K562 (cell line): ENCODE measurements around the gene ITGAV. TPM values are rescaled to one million over a fixed set of nuclear protein-coding genes. Genes with fewer than 3 reads are reported as not detected.

Experiments
- ATAC-seq: fragments of 200-7000 bp; cut with Tn5 transposase; 3 replicates; pipeline ENCODE4 v1.9.1; 2020; ENCODE audit warnings: moderate library complexity
- BruUV-seq: library from RNA; stranded (reverse); fragments of 400-500 nt; replicated peaks from 2 replicates; lab custom pipeline; 2021; lab: Mats Ljungman, UMichigan
- CTCF ChIA-PET: fragments of 300-600 bp; formaldehyde crosslinking; extraction: SDS; loops from one replicate; lab custom pipeline; 2021; ENCODE audit warnings: low intra/inter-chr PET ratio; lab: Yijun Ruan, JAX
- POLR2A ChIA-PET: fragments of 300-600, 350-650 bp; sonication (Branson Sonifier 250); formaldehyde crosslinking; extraction: SDS; loops from one replicate; lab custom pipeline; 2021; ENCODE audit warnings: antibody characterized with exemption, inconsistent platforms; lab: Yijun Ruan, JAX
- DNase-seq, 4 experiments: peaks; one replicate each; pipeline versions ENCODE4 v3.0.0 to v3.0.0-alpha.2; 2011 to 2018; ENCODE audit warnings: low spot score in 3 of 4, mixed read lengths in 3 of 4; ENCODE audit errors: extremely low read depth in 1 of 4
- FAIRE-seq: peaks from 2 replicates; lab custom pipeline; 2011; peaks lifted over from hg19 to GRCh38; lab: Jason Lieb, UNC
- H2AFZ ChIP-seq: 2 replicates; pipeline ENCODE4 v1.6.0; 2011; ENCODE audit warnings: low read depth, low read length, control low read depth, inconsistent platforms
- H3K27ac ChIP-seq: fragments of 200-600 bp; 3 replicates; pipeline ENCODE4 v1.8.0; 2011; ENCODE audit warnings: low read depth, mild to moderate bottlenecking, control low read depth, inconsistent platforms, low read length, moderate library complexity, mixed read lengths; ENCODE audit errors: extremely low read depth
- H3K27me3 ChIP-seq, 2 experiments: fragments of 300-600 bp in 1 of 2; 2 replicates in 1 of 2; 3 replicates in 1 of 2; pipeline versions ENCODE4 v1.6.0 to v1.8.0; 2011; ENCODE audit warnings: inconsistent platforms in 2 of 2, low read length in 2 of 2, mild to moderate bottlenecking in 1 of 2, mixed read lengths in 1 of 2, moderate library complexity in 1 of 2; ENCODE audit not compliant: control insufficient read depth in 2 of 2, insufficient read depth in 2 of 2
- H3K36me3 ChIP-seq: fragments of 300-600 bp; 3 replicates; pipeline ENCODE4 v1.8.0; 2011; ENCODE audit warnings: mild to moderate bottlenecking, low read length, inconsistent platforms; ENCODE audit not compliant: control insufficient read depth, insufficient read depth
- H3K4me1 ChIP-seq, 2 experiments: fragments of 200-600 bp in 1 of 2; replicated peaks in 1 of 2; 2 replicates in 1 of 2; 3 replicates in 1 of 2; pipeline versions ENCODE4 v1.5.1 to v1.8.0; 2011; ENCODE audit warnings: inconsistent platforms in 2 of 2, low read length in 2 of 2, mild to moderate bottlenecking in 1 of 2, mixed read lengths in 1 of 2, moderate library complexity in 1 of 2; ENCODE audit not compliant: control insufficient read depth in 2 of 2, insufficient read depth in 2 of 2
- H3K4me2 ChIP-seq: 2 replicates; pipeline ENCODE4 v1.6.1; 2011; ENCODE audit warnings: low read length, control low read depth, inconsistent platforms, mixed read lengths; ENCODE audit not compliant: insufficient read depth
- H3K4me3 ChIP-seq: fragments of 200-600 bp; sonication (generic), shearing (Covaris generic); 2 replicates; pipeline ENCODE4 v1.5.1; 2016; ENCODE audit warnings: control low read depth, inconsistent platforms
- H3K79me2 ChIP-seq: fragments of 200-600 bp; 3 replicates; pipeline ENCODE4 v1.8.0; 2011; ENCODE audit warnings: low read length, inconsistent platforms; ENCODE audit not compliant: control insufficient read depth, insufficient read depth
- H3K9ac ChIP-seq, 2 experiments: 2 replicates each; pipeline versions ENCODE4 v1.6.0 to v1.6.1; 2011; ENCODE audit warnings: low read depth in 2 of 2, low read length in 2 of 2, control low read depth in 1 of 2, inconsistent platforms in 1 of 2, mild to moderate bottlenecking in 1 of 2, mixed read lengths in 1 of 2; ENCODE audit not compliant: insufficient read depth in 1 of 2
- H3K9me1 ChIP-seq: one replicate; pipeline ENCODE4 v1.6.0; 2011; ENCODE audit warnings: inconsistent platforms, mild to moderate bottlenecking, low read length, moderate library complexity; ENCODE audit not compliant: control insufficient read depth, insufficient read depth
- H3K9me3 ChIP-seq: replicated peaks from 2 replicates; pipeline ENCODE4 v1.5.1; 2011; ENCODE audit warnings: low read depth, low read length, inconsistent platforms; ENCODE audit not compliant: control insufficient read depth, insufficient read depth
- H4K20me1 ChIP-seq: replicated peaks from 2 replicates; pipeline ENCODE4 v1.6.1; 2011; ENCODE audit warnings: low read length, inconsistent platforms, mixed read lengths; ENCODE audit not compliant: control insufficient read depth, insufficient read depth
- ADNP ChIP-seq: fragments of 200-800 bp; sonication (Bioruptor generic); IDR thresholded peaks from 2 replicates; pipeline ENCODE4 v1.6.1; 2016; ENCODE audit warnings: missing genetic modification characterization, missing compliant biosample characterization
- BRCA1 ChIP-seq, 2 experiments: fragments of 450-650 bp in 1 of 2; sonication (generic) in 1 of 2; formaldehyde crosslinking in 1 of 2; IDR thresholded peaks; 2 replicates each; pipeline versions ENCODE4 v1.5.0 to v1.6.1; 2017 to 2020; ENCODE audit warnings: mild to moderate bottlenecking in 1 of 2, missing genetic modification reagents in 1 of 2
- CBX1 ChIP-seq: sonication (generic); IDR thresholded peaks from 2 replicates; pipeline ENCODE4 v1.6.1; 2016; ENCODE audit warnings: antibody characterized with exemption, low read depth, mild to moderate bottlenecking
- CBX2 ChIP-seq: fragments of 200-600 bp; sonication (generic); IDR thresholded peaks from one replicate; pipeline ENCODE4 v1.6.1; 2012; ENCODE audit warnings: mild to moderate bottlenecking, low read length, inconsistent platforms; ENCODE audit not compliant: insufficient read depth, poor library complexity, severe bottlenecking
- FIP1L1 ChIP-seq: fragments of 200-400 bp; formaldehyde crosslinking; IDR thresholded peaks from 2 replicates; pipeline ENCODE4 v1.6.1; 2018; ENCODE audit warnings: mild to moderate bottlenecking, low read depth, low read length; ENCODE audit not compliant: poor library complexity, severe bottlenecking
- FOXK2 ChIP-seq, 2 experiments: fragments of 450-650 bp; IDR thresholded peaks in 1 of 2; conservative IDR thresholded peaks in 1 of 2; 2 replicates each; pipeline ENCODE4 v1.6.1; 2016; ENCODE audit warnings: low read depth in 2 of 2, mild to moderate bottlenecking in 1 of 2
- KAT7 ChIP-seq: sonication (generic); formaldehyde crosslinking; IDR thresholded peaks from 2 replicates; pipeline ENCODE4 v1.8.0; 2022; ENCODE audit warnings: missing genetic modification reagents, mild to moderate bottlenecking, borderline replicate concordance
- RBM39 ChIP-seq: fragments of 200-400 bp; formaldehyde crosslinking; optimal IDR thresholded peaks from 2 replicates; pipeline ENCODE3; 2018; ENCODE audit warnings: low read depth, low read length
- WHSC1 ChIP-seq: IDR thresholded peaks from one replicate; pipeline ENCODE4 v1.6.1; 2012; ENCODE audit warnings: low read length, control low read depth, inconsistent platforms
- in situ Hi-C: fragments of 300-500 bp; cut with MboI; formaldehyde crosslinking; loops from 4 replicates; pipeline ENCODE4 v1.15.0; 2018; ENCODE audit warnings: inconsistent platforms, mixed read lengths
- intact Hi-C: fragments of 100-400 bp; cut with micrococcal nuclease; formaldehyde crosslinking; loops from 2 replicates; pipeline ENCODE4 v1.14.2; 2022
- polyA plus RNA-seq, 8 experiments: library from polyadenylated mRNA; depleted of rRNA in 4 of 8; stranded (reverse) in 5 of 8; unstranded in 3 of 8; fragments of >200 nt; fragmentation: Nextera tagmentation in 2 of 8; fragmentation: Illumina TruSeq in 1 of 8; extraction: Ambion mirVana in 2 of 8; extraction: Trizol in 1 of 8; gene quantifications; 2 replicates each; pipeline versions ENCODE4 v1.2.1 to v1.2.3, GENCODE V29; 2011 to 2014; ENCODE audit warnings: inconsistent platforms in 1 of 8, missing spikeins in 1 of 8
- total RNA-seq, 7 experiments: library from RNA; depleted of rRNA in 6 of 7; stranded (reverse); fragments of >200 nt in 6 of 7; fragmentation: Illumina TruSeq in 2 of 7; extraction: Trizol in 2 of 7; gene quantifications; 2 replicates each; pipeline versions ENCODE4 v1.2.1 to v1.2.3, GENCODE V29; 2011 to 2021; ENCODE audit warnings: low replicate concordance in 1 of 7
- TF ChIP-seq, protein P1 (sequence below), 2 experiments: fragments of 450-650 bp; formaldehyde crosslinking in 1 of 2; IDR thresholded peaks; 2 replicates each; pipeline versions ENCODE4 v1.4.0 to v1.6.1; 2014 to 2020; ENCODE audit warnings: mild to moderate bottlenecking in 2 of 2, borderline replicate concordance in 1 of 2, low read depth in 1 of 2
- TF ChIP-seq, protein P2 (sequence below): fragments of 250-450 bp; sonication (Bioruptor Pico); IDR thresholded peaks from 2 replicates; pipeline ENCODE4 v1.4.0; 2020; ENCODE audit warnings: mild to moderate bottlenecking, moderate library complexity

Gene ITGAV
- total and polyA plus RNA-seq, 9 of the 15 experiments (the other 6 are each of a cell fraction or from before 2014, with no cell fraction given) = 3.7 to 17.7 (median 10.7) TPM

GRCh38 chr2:186721956-186722355, 132.1 kb downstream of the ITGAV start:
- Histone ChIP-seq H3K4me3 (no peak overlapping the region), H2AFZ (no peak overlapping the region), H3K27me3 (no peaks in the 10 kb centered on the region; a peak in 1 of 5 replicates), H3K27ac (no peak overlapping the region), H4K20me1 (no peaks in the 10 kb centered on the region), H3K36me3 (no peaks in the 10 kb centered on the region), H3K4me2 (no peak overlapping the region), H3K9me1 (no peaks in the 10 kb centered on the region), H3K4me1 (no peaks in the 10 kb centered on the region), H3K9me3 (no peaks in the 10 kb centered on the region), H3K79me2 (no peaks in the 10 kb centered on the region), H3K9ac (no peak overlapping the region)
- DNase-seq (no peak), FAIRE-seq (no peak), ATAC-seq (no peak)
- CTCF ChIA-PET = no interaction called here
- in situ Hi-C loops = no loop called here
- POLR2A ChIA-PET = interaction anchor here (1.1 to 1.3 kb wide), 2 partner anchors 10 to 28 kb away, joined by 3 read pairs; partner anchors contain the start of gene FAM171B
- BruUV-seq = no TSS peak
- intact Hi-C loops = no loop called here
- TF ChIP-seq, protein P1, sequence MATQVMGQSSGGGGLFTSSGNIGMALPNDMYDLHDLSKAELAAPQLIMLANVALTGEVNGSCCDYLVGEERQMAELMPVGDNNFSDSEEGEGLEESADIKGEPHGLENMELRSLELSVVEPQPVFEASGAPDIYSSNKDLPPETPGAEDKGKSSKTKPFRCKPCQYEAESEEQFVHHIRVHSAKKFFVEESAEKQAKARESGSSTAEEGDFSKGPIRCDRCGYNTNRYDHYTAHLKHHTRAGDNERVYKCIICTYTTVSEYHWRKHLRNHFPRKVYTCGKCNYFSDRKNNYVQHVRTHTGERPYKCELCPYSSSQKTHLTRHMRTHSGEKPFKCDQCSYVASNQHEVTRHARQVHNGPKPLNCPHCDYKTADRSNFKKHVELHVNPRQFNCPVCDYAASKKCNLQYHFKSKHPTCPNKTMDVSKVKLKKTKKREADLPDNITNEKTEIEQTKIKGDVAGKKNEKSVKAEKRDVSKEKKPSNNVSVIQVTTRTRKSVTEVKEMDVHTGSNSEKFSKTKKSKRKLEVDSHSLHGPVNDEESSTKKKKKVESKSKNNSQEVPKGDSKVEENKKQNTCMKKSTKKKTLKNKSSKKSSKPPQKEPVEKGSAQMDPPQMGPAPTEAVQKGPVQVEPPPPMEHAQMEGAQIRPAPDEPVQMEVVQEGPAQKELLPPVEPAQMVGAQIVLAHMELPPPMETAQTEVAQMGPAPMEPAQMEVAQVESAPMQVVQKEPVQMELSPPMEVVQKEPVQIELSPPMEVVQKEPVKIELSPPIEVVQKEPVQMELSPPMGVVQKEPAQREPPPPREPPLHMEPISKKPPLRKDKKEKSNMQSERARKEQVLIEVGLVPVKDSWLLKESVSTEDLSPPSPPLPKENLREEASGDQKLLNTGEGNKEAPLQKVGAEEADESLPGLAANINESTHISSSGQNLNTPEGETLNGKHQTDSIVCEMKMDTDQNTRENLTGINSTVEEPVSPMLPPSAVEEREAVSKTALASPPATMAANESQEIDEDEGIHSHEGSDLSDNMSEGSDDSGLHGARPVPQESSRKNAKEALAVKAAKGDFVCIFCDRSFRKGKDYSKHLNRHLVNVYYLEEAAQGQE (IDR thresholded peaks at IDR 0.05; ENCODE audit: borderline replicate concordance) = no peak
- TF ChIP-seq, protein P1 (CRISPR knock-in tag; IDR thresholded peaks at IDR 0.05; ENCODE audit: low read depth) = no peak
- TF ChIP-seq, protein P2, sequence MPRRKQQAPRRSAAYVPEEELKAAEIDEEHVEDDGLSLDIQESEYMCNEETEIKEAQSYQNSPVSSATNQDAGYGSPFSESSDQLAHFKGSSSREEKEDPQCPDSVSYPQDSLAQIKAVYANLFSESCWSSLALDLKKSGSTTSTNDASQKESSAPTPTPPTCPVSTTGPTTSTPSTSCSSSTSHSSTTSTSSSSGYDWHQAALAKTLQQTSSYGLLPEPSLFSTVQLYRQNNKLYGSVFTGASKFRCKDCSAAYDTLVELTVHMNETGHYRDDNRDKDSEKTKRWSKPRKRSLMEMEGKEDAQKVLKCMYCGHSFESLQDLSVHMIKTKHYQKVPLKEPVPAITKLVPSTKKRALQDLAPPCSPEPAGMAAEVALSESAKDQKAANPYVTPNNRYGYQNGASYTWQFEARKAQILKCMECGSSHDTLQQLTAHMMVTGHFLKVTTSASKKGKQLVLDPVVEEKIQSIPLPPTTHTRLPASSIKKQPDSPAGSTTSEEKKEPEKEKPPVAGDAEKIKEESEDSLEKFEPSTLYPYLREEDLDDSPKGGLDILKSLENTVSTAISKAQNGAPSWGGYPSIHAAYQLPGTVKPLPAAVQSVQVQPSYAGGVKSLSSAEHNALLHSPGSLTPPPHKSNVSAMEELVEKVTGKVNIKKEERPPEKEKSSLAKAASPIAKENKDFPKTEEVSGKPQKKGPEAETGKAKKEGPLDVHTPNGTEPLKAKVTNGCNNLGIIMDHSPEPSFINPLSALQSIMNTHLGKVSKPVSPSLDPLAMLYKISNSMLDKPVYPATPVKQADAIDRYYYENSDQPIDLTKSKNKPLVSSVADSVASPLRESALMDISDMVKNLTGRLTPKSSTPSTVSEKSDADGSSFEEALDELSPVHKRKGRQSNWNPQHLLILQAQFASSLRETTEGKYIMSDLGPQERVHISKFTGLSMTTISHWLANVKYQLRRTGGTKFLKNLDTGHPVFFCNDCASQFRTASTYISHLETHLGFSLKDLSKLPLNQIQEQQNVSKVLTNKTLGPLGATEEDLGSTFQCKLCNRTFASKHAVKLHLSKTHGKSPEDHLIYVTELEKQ (CRISPR knock-in tag) = no peak
- TF ChIP-seq FIP1L1 = no peak
- no peak for TF ChIP-seq CBX1
- TF ChIP-seq BRCA1 (IDR thresholded peaks at IDR 0.05) = no peak
- TF ChIP-seq BRCA1 (CRISPR knock-in tag; IDR thresholded peaks at IDR 0.05) = no peak
- TF ChIP-seq RBM39 = no peak
- no peak for TF ChIP-seq KAT7 (CRISPR knock-in tag)
- TF ChIP-seq FOXK2 (conservative IDR thresholded peaks at IDR 0.05 in 1 of 2, IDR thresholded peaks at IDR 0.05 in 1 of 2; ENCODE audit: low read depth in 2 of 2) = no peak
- TF ChIP-seq WHSC1 = no peak
- no peak for TF ChIP-seq ADNP (tag)
- no peak for TF ChIP-seq CBX2
